ENCODE measurements around the gene NHERF1. TPM values are rescaled to one million over a fixed set of nuclear protein-coding genes. Genes with fewer than 3 reads are reported as not detected.

The NHERF1 gene
- total and polyA plus RNA-seq, 2 donors (not counting 3 experiments of a cell fraction or from before 2014, with no cell fraction given): 24.4 to 26.9 TPM

DNA sequence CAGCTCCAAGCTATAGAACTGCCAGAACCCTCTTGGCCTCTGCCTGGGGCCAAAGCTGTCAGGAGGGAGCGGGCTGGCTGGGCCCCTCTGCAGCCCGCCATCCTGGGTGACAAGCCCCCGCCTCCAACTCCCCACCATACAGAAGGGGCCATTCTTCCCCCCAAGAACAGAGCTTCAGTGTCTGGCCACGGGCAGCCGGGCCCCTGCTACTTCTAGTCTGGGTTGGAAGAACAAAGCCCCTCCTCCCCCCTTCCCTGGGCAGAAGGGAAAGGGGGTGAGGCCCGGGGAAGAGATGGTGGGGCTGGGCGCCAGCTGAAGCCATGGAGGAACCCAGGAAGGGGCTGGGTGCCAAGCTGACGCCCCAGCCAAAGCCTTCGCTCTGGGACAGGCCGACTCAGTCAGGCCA, 18.7 kb downstream of the NHERF1 start:
- dilution Hi-C loops (cut with MboI; ENCODE audit: extremely low pct_ligation_motif_present, low sequenced_read_pairs) (no loop called here), intact Hi-C loops (cut with micrococcal nuclease) (no loop called here)
- BruUV-seq (replicated peaks): no TSS peak
- CTCF ChIA-PET: interaction anchor here (1.0 kb wide), 2 partner anchors 9 to 17 kb away, joined by 4 to 5 read pairs; partner anchors contain the start of gene NAT9
- Histone ChIP-seq H2AFZ (ENCODE audit: low read depth, low read length) (no peak overlapping the region), H3K4me1 (ENCODE audit: control insufficient read depth, extremely low read depth, insufficient read depth, low read length) (no peaks in the 10 kb centered on the region), H3K9me1 (replicated peaks; ENCODE audit: control insufficient read depth, extremely low read depth, insufficient read depth, low read length) (no peaks in the 10 kb centered on the region), H3K79me2 (ENCODE audit: control insufficient read depth, insufficient read depth, low read length) (no peaks in the 10 kb centered on the region), H4K20me1 (replicated peaks; ENCODE audit: control insufficient read depth, extremely low read depth, insufficient read depth, low read length) (no peaks in the 10 kb centered on the region), H3K36me3 (ENCODE audit: control insufficient read depth in 2 of 2, extremely low read depth in 1 of 2, insufficient read depth in 2 of 2, low read length in 2 of 2) (peaks cover 3 to 19% of the 10 kb centered on the region in 2 experiments), H3K4me2 (ENCODE audit: insufficient read depth, low read length) (no peak overlapping the region), H3K27ac (ENCODE audit: insufficient read depth, low read depth, low read length) (no peak overlapping the region), H3K4me3 (replicated peaks in 1 of 3; ENCODE audit: insufficient read depth in 1 of 3, low read depth in 1 of 3, low read length in 3 of 3) (no peak overlapping the region), H3K9ac (replicated peaks; ENCODE audit: extremely low read depth, insufficient read depth, low read length) (no peak overlapping the region), H3K9me3 (replicated peaks; ENCODE audit: control insufficient read depth, insufficient read depth, low read length) (no peaks in the 10 kb centered on the region), H3K27me3 (ENCODE audit: control insufficient read depth in 2 of 2, insufficient read depth in 2 of 2, low read length in 2 of 2) (no peaks in the 10 kb centered on the region)
- FAIRE-seq (no peak), DNase-seq (ENCODE audit: low read depth, low spot score) (no peak)
- TF ChIP-seq POLR2A (IDR thresholded peaks at IDR 0.05; ENCODE audit: low read depth, low read length) (no peak), POLR2AphosphoS5 (IDR thresholded peaks at IDR 0.05; ENCODE audit: insufficient read depth, low read depth, low read length) (no peak), FOS (IDR thresholded peaks at IDR 0.05; ENCODE audit: borderline replicate concordance, insufficient read depth, low read length) (no peak), MYC (IDR thresholded peaks at IDR 0.05; ENCODE audit: low read depth, low read length) (no peak), EZH2 (IDR thresholded peaks at IDR 0.05; ENCODE audit: borderline replicate concordance, low read depth, low read length, severe bottlenecking) (no peak)
- TF ChIP-seq, protein P1, sequence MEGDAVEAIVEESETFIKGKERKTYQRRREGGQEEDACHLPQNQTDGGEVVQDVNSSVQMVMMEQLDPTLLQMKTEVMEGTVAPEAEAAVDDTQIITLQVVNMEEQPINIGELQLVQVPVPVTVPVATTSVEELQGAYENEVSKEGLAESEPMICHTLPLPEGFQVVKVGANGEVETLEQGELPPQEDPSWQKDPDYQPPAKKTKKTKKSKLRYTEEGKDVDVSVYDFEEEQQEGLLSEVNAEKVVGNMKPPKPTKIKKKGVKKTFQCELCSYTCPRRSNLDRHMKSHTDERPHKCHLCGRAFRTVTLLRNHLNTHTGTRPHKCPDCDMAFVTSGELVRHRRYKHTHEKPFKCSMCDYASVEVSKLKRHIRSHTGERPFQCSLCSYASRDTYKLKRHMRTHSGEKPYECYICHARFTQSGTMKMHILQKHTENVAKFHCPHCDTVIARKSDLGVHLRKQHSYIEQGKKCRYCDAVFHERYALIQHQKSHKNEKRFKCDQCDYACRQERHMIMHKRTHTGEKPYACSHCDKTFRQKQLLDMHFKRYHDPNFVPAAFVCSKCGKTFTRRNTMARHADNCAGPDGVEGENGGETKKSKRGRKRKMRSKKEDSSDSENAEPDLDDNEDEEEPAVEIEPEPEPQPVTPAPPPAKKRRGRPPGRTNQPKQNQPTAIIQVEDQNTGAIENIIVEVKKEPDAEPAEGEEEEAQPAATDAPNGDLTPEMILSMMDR (IDR thresholded peaks at IDR 0.05; ENCODE audit: extremely low read depth in 1 of 2, insufficient read depth in 1 of 2, low read depth in 1 of 2, low read length in 2 of 2): no peak
- POLR2A ChIA-PET: no interaction called here
